ENCODE measurements around the gene TRIM28.
"Not testable (repeated sequence)": the region's sequence is repeated elsewhere in the genome, so short reads cannot be mapped to it uniquely, and the experiment has no call there.

Gene TRIM28

DNA sequence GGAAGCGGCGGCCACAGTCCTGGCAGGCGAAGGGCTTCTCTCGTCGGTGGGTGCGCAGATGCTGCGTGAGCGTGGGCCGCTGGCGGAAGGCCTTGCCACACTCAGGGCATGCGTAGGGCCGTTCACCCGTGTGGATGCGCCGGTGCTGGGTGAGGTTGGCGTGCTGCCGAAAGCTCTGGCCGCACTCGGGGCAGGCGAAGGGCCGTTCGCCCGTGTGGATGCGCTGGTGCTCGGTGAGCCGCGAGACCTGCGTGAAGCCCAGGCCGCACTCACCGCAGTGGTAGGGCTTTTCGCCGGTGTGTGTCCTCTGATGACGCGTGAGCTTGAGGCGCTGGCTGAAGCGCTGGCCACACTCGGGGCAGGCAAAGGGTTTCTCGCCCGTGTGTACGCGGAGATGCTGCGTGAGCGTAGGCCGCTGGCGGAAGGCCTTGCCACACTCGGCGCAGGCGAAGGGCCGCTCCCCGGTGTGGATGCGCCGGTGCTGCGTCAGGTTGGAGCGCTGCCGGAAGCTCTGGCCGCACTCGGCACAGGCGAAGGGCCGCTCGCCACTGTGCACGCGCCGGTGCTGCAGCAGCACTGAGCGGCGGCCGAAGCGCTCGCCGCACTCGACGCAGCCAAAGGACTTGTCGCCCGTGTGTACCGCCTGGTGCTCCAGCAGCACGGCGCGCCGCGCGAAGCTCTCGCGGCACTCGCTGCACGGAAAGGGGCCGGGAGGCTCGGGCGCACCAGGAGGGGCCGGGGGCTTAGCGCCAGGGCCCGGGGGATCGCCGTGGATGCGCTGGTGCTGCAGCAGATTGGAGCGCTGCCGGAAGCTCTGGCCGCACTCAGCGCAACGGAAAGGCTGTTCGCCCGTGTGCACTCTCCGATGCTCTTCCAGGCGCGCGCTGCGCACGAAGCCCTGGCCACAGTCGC lies 18.5 kb downstream of the TRIM28 start:
- DNase-seq, result no peak

DNA sequence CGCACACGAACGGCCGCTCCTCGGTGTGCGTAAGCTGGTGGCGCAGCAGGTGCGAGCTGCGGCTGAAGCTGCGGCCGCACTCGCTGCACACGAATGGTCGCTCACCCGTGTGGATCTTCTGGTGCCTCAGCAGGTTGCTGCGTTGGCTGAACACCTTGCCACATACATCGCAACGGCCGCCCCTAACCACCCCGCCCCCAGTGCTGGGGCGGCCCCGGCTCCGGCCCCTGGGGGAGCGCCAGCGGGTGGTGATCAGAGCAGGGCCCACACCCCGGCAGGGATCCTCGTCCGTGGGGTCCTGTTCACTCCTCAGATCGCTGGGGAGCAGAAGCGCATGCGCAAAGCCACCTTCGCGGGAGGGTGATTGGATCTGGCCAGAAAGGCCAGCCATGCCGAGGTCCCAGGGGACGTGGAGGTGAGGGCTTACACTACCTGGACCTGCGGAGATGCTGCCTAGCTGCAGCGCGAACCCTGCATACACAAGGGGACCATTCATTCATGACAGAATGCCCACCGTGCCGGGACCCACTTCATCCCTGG lies 19.2 kb downstream of the TRIM28 start:
- no peak for DNase-seq

DNA sequence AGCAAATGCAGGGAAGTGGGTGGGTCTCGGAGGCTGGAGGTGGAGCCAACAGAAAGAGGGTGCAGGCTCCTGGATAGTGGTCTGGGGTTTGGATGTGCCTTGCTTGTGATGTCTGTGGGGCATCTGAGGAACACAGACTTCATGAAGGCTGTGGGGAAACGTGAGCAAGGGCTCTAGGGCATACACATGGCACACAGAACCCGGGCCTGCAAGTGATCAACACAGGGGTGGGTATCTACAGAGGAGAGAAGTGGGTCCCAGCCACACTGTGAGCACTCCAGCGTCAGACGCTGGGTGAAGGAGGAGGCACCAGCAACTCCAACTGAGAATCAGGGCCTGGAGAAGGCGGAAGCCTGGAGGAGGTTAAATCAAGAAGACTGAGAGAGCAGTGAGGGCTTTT lies 20.0 kb downstream of the TRIM28 start:
- DNase-seq, result no peak

DNA sequence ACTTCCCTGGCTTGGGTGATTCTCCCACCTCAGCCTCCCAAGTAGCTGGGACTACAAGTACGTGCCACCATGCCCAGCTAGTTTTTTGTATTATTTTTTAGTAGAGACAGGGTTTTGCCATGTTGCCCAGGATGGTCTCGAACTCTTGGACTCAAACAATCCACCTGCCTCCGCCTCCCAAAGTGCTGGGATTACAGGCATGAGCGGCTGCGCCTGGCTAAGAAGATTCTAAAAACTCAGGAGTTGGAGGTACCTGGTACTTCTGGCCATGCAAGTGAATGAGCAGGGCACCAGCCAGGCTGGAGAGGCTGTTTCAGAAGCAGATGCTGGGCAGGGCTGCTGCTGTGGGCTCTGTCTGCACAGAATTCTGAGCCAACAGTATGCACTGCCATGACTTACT lies 23.1 kb downstream of the TRIM28 start:
- DNase-seq, result no peak

DNA sequence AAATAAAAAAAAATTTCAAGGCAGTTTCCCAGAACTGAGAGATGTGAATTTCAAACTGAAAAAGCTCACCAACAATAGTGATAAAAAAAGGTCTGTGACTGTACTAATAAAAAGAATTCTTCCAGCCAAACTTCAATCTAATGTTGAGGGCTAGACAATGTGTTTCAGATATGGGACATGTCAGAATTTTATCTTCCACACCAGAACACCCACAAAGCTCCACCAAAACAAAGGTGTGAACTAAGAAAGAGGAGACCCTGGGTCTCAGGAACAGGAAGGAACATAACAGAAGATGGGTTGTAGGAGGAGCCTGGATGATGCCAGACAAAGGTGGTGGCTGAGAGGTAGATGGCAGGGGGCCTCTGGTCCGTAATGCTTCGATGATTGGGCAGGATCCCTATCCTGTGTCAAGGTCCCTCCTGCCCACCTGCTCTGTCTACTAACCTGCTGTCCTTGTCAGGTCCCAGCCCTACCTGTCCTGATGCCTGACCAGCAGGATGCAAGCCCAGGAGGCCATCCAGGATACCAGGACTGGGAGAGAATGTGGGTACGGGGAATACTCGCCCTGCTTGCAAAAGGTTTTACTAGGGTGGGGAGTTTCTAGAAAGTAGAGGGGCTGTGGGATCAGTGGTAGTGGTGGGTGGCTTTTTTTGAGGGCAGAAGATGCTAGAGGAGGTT lies 24.7 kb downstream of the TRIM28 start:
- no peak for DNase-seq

DNA sequence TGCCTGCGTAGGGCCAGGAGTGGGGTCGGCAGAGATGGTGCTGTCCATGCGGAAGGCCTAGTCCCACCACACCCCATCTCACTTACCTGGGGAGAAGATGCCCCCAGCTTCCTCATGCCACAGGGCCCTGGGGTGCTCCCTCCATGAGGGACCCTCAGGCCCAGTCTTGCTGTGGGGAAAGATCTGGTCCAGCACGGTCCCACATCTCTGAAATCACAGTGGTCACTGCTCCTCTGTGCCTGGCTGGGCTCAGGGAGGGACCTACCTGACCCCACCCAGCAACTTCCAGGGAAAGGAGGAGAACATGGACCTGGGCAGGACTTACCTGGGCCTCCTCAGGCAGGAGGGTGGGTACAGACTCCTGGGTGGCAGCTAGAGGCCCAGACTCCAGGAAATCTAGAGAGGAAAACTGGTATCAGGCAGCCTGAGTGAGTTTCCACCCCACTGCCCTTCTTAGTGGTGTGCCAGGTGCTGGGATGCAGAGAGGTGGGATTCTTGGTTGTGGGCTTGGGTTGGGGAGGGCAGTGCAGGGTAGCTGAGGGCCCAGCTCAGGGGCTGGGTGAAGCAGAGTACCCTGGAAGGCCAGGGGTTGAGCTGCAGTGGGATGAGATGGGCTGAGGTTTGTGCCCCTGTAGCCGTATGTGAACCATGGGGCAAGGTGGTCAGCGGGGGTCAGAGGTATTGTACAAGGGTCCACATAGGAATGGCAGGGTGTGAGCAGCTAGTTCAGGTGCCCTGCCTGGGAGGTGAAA lies 25.5 kb downstream of the TRIM28 start:
- DNase-seq, result no peak

DNA sequence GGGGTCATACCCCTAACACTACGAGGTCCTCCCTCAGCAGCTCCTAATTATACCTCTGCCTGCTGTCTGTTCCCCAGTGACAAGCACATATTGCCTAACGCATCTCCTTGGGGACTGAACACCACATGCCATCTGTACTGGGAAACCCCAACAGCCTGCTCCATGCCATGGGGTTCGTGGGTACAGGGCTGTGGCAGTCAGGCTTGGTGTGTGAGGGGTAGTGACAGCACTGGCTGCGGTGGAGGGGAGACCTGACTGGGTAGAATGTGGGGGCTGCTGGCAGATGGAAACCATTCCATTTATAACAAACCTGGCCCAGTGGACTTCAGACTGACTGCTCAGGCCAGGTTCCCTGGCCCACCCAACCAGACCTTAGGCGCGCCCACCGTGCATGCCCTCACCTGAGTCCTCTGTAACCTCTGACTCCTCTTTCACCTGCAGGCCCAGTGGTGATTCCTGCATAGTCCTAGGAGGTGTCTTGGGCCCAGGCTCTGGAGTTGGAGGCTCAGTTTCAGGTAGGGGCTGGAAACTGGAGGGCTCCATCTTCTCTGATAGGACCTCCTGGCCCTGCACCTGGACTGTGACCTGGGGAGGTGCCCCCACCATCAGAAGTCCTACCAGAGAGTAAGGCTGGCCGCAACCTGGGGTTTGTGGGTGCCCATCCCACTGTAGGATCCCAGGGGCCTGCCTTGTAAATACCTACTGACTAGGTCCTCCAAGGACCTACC lies 26.2 kb downstream of the TRIM28 start:
- no peak for DNase-seq

DNA sequence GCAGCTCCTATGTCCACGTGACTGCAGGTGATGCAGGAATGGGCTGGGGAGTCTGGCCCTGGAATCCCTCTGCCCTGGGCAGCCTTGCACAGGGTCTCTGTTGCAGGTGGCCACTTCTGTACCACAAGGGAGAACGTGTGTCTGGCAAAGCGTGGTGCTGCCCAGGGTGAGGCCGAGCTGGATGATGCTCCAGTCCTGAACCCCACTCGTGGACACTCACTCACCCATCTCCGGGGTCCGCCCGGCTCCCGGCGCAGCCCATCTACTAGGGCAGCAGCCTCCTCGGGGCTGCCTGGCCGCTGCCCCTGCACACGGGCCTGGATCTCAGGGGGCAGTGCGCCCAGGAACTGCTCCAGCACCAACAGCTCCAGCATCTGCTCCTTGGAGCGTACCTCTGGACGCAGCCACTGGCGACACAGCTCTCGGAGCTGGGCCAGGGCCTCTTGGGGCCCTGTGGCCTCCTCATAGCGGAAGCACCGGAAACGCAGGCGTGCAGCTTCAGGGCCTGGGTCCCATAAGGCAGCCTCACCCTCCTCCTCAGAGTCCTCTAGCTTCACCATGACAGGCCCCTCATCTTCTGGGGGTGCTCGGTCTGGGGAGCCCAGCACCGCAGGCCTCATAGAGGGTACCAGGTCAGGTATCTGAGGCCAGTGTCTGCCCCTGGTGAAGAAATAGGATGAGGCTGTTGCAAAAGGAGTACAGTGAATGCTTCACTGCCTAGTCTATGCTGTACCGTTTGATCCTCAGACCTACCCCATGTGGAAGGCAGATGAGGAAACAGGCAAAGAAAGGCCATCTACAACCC lies 27.1 kb downstream of the TRIM28 start:
- no peak for DNase-seq

DNA sequence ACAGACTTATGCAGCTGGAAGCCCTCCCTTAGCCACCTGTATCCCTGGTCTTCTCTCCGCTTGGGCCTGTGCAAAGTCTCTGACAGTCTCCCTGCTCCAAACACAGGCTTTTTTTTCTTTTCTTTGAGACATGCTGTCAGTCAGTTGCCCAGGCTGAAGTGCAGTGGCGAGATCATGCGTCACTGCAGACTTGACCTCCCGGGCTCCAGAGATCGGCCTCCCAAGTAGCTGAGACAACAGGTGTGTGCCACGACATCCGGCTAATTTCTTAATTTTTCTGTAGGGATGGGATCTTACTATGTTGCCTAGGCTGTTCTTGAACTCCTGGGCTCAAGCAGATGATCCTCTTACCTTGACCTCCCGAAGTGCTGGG lies 27.7 kb downstream of the TRIM28 start:
- DNase-seq, result no peak

DNA sequence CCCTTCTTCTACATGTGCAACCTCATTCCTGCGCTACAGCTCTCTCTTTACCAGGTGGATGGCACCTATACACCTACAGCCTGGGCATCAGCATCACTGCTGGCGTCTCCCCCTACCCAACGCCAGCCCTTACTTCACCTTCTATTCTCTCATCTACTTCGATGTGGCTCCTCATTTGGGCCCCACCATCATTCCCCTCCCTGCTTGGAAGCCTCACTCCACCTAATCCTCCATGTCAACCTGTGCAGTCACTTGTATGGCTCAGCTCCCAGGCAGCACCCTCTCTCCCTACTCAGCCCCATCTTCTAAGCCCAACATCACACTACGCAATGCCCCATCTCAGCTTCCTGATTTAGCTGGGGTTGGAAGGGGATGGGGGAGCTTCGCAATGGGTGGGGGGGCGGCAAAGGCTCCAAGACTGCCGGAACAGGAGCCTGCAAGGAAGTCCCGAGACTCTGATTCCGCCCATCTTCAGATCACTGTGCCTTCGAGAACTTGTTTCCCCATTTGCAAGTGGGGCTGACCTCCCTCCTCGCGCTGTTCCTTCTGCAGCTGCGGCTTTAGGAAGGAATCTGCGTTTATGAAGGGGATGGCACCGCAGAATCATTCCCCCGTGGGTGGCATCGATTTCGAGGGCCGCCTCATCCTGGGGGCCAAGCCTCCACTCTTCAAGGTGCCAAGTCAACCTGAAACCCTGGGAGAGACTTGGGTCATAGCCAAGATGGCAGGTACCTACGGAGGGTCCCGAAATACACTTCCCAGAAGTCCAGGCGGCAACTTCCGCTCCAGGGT lies 28.4 kb downstream of the TRIM28 start:
- no peak for DNase-seq

DNA sequence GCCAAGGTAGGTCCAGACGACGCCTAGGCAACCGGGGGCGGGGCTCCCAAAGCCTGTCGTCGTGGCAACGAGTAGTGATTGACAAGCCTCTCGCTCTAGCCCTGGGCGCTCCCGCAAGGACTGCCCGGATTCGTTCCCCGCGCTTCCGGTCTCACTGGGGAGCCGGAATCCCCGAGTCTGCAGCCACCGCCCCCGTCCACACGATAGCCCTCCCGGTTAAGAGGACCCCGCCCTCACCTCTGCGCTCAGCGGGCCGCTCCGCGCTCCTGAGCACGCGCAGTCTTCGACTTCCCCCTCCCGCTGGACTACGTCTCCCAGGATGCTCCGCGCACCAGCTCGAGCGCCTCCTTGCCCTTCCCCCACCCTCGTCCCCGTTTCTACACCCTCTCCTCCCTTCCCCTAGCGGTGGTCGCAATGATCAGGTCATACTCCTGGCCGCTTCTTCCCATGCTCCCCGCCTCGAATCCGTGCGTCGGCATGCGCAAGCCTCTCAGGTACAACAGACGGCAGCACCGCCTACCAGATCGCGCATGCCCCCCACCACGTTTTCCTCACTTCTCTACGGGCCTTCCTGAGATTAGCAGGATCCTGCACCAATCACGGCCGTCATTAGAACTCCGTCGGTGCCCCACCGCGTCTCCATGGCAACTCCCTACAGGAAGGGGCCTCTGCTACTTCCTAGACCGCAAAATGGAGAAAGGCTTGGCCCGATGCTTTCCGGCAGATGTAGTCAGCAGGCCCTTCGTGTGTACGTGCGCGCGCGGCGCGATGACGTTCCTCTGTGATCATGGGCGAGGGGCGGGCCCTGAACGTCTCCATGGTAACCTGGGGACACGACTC lies 29.2 kb downstream of the TRIM28 start, which contains the start of gene MZF1:
Gene MZF1, minus strand, starts transcription at position 518 of the 840 bp plus-strand sequence. CDS start 1,946 bp downstream, outside the sequence.
- no peak for DNase-seq

DNA sequence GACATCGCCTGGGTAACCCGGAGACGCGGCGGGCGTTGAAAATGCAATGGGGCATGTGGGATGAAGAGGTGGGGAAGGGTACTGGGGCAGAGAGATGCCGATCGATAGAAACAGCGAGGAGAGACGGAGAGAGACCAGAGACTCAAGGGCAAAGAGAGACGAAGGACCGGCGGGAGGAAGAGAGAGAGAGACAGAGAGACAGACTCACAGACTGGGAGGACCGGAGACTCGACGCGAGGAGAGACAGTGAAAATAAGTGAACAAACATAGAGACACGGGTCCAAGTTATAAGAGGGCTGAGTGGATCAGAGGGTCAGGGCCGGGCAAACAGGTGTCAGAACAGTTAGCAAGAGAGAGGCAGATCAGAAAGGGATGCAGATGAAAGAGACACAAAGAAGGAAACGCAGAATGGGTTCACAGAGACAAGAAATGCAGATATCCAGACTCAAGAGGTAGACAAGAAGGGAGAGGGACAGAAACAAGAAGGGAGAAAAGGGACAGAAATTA lies 29.8 kb downstream of the TRIM28 start:
- no peak for DNase-seq

DNA sequence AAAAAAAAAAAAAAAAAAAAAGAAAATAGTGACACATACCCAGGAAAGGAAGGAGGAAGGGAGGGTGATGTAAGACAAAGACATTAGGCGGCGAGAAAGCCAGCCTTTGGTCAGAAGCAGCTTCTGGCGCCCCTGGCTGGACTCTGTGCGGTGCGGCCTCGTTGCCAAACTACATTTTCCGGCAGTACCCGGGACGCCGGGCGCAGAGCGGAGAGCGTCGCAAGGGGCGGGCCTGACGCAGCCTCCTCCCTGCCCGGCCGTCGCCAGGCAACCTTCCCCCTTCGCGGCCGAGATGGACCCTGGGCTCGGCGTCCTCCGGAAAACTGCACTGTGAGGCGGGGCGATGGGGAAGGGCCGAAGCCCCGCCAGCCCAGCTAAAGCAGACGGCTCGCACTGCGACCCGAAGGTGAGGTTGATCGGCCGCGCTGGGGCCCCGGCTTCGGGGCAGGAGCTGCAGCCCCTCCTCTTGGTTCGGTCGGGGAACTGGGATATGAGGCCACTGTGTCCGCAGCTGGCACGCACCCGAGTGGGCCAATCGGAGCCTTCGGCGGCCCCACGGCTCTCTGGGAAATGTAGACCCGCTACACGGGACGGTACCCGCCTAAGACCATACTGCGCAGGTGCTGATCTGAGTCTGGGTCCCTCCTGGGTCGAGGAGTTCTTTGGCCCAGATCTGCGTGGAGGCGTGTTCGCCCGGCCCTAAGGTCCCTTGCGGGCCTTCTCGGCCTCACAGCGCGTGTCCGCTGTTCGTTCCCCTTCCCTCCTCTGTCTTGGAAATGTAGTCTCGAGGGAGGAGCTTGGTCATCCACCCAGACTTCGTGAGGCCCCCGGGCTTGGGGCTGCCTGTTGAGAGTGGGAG lies 31.5 kb downstream of the TRIM28 start:
- no peak for DNase-seq

DNA sequence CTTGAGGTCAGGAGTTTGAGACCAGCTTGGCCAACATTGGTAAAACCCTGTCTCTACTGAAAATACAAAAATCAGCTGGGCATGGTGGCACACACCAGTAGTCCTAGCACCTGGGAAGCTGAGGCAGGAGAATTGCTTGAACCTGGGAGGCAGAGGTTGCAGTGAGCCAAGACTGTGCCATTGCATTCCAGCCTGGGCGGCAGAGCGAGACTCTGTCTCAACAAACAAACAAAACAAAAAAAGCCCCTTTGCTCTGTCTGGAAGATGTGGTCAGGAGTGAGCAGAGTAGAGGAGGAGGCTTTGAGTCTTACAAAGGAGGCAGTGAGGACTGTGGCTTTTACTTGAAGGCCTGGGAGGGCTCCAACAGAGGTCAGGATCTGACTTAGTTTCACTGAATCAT lies 33.7 kb downstream of the TRIM28 start:
- DNase-seq, result not testable (repeated sequence)

DNA sequence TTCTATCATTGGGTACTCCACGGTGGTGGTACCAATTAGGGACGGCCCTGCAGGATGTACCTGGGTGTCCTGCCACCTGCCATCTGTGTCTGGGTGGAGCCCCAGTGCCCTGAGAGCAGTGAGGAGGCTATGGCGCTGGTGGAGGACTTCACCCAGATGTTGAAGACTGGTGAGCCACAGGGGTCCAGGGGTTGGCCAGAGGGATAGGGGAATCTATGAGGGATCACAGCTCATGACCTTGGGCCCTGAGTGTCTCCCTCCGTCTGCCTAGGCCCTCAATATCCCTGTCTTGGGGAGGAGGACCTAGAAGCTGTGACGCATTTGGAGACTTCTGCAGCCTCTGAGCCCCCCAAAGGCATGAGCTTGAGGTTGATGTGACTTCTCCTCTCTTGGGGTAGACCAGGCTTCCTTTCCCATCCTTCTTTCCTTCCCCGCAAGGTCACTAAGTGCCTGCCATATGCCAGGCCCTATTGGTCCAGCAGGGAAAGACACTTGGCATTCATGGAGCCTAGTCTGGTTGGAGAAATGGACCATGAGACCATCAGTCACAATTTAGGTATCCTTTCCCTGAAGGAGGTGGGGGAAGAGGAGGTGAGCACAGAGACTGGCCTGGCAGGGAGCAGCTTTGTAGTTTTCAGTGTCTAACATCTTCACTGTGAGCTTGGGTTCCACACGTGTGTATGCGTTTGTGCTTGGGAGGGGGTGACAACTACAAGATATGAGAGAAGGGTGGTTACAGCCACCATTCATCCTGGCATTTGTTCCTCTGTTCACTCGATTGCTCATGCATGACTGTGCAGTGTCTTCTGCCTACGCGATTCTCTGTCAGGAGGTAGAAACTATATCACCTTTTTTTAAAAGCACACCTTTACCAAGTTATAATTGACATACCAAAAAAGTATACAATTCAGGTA lies 34.4 kb downstream of the TRIM28 start:
- no peak for DNase-seq

DNA sequence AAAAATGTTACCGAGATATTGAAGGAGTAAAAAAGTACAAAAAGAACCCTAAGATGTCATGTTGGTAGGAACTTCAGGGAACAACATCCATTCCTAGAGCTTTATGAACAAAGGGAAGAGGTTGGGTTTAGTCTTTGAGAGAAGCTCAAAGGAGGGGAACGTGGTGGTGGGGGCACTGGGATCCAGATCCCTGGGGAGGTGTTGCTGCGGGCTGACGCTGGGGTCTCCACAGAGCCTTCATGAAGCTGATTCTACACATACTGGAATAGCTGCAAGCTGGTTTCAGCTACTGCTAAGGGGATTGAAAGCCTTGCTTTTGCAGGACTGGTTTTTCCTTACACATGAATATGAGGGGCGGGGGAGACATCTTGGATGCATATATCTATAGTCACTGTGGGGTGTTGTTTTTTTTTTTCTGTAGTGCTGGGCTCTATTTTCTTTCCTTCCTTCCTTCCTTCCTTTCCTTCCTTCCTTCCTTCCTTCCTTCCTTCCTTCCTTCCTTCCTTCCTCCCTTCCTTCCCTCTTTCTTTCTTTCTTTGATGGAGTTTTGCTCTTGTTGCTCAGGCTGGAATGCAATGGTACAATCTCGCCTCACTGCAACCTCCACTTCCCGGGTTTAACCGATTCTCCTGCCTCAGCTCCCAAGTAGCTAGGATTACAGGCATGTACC lies 35.7 kb downstream of the TRIM28 start:
- DNase-seq, result no peak

Data from kidney glomerular epithelial cell (primary cell).